T-helper 22 cell (primary cell): ENCODE data around the gene RFLNA.

Source experiments
- DNase-seq: peaks from one replicate; pipeline ENCODE4 v3.0.0-alpha.2; 2020; ENCODE audit warnings: low read depth

Gene RFLNA

GRCh38 chr12:124304314-124304790 lies 9.5 kb downstream of the RFLNA start:
- DNase-seq, result no peak

- DNase-seq, result no peak
Observed at GRCh38 chr12:124305136-124305535, 10.2 kb downstream of the RFLNA start.

GRCh38 chr12:124305776-124306685 lies 11.1 kb downstream of the RFLNA start:
- DNase-seq, result no peak

GRCh38 chr12:124306686-124307555 lies 12.0 kb downstream of the RFLNA start:
- no peak for DNase-seq

- no peak for DNase-seq
Observed at GRCh38 chr12:124307556-124307825, 12.6 kb downstream of the RFLNA start.

GRCh38 chr12:124308741-124309140 lies 13.8 kb downstream of the RFLNA start:
- DNase-seq, result no peak

GRCh38 chr12:124309231-124309630 lies 14.3 kb downstream of the RFLNA start:
- no peak for DNase-seq

- DNase-seq, result no peak
Observed at GRCh38 chr12:124309744-124310143, 14.9 kb downstream of the RFLNA start.

GRCh38 chr12:124310178-124310577 lies 15.3 kb downstream of the RFLNA start:
- DNase-seq, result no peak

- no peak for DNase-seq
Observed at GRCh38 chr12:124310785-124311184, 15.9 kb downstream of the RFLNA start.

- no peak for DNase-seq
Observed at GRCh38 chr12:124311292-124312109, 16.6 kb downstream of the RFLNA start.

- DNase-seq, result no peak
Observed at GRCh38 chr12:124312601-124313000, 17.7 kb downstream of the RFLNA start.

GRCh38 chr12:124314207-124314606 lies 19.3 kb downstream of the RFLNA start:
- no peak for DNase-seq

GRCh38 chr12:124314766-124315165 lies 19.9 kb downstream of the RFLNA start:
- no peak for DNase-seq

GRCh38 chr12:124315372-124316044 lies 20.6 kb downstream of the RFLNA start:
- DNase-seq, result no peak

GRCh38 chr12:124316257-124316900 lies 21.5 kb downstream of the RFLNA start:
- DNase-seq, result no peak

GRCh38 chr12:124317400-124317799 lies 22.5 kb downstream of the RFLNA start:
- DNase-seq, result no peak

GRCh38 chr12:124318278-124319020 lies 23.6 kb downstream of the RFLNA start:
- DNase-seq, result no peak

GRCh38 chr12:124319368-124320050 lies 24.6 kb downstream of the RFLNA start:
- no peak for DNase-seq

- DNase-seq, result no peak
Observed at GRCh38 chr12:124321040-124321481, 26.2 kb downstream of the RFLNA start.
